Neural crest cell (in vitro differentiated cells): ENCODE measurements around the gene DSC1. TPM values are rescaled to one million over a fixed set of nuclear protein-coding genes. Genes with fewer than 3 reads are reported as not detected.

Source experiments
- DNase-seq: peaks from one replicate; pipeline ENCODE4 v3.0.0; 2021; ENCODE audit warnings: low read depth, mixed read lengths, low spot score
- H3K27ac Mint-ChIP-seq: one replicate; pipeline ENCODE4 v1.8.0; 2021; ENCODE audit warnings: mild to moderate bottlenecking, mixed read lengths; ENCODE audit not compliant: unreplicated experiment
- H3K27me3 Mint-ChIP-seq: 2 replicates; pipeline ENCODE4 v1.8.0; 2021; ENCODE audit warnings: low read depth, mild to moderate bottlenecking, mixed read lengths
- H3K36me3 Mint-ChIP-seq: 2 replicates; pipeline ENCODE4 v1.8.0; 2021; ENCODE audit warnings: low read depth, mild to moderate bottlenecking, mixed read lengths
- H3K4me1 Mint-ChIP-seq: 2 replicates; pipeline ENCODE4 v1.8.0; 2021; ENCODE audit warnings: mixed read lengths
- H3K4me3 Mint-ChIP-seq: one replicate; pipeline ENCODE4 v1.8.0; 2021; ENCODE audit warnings: mild to moderate bottlenecking, mixed read lengths
- H3K9me3 Mint-ChIP-seq: 2 replicates; pipeline ENCODE4 v1.8.0; 2021; ENCODE audit warnings: mixed read lengths
- CTCF ChIP-seq: fragments of 200-600 bp; sonication (generic); conservative IDR thresholded peaks from 2 replicates; pipeline ENCODE4 v1.5.0; 2021; ENCODE audit warnings: antibody characterized with exemption, mild to moderate bottlenecking
- long read RNA-seq: library from polyadenylated mRNA; unstranded; transcript quantifications from one replicate; pipeline ENCODE4 v2.0.0, GENCODE V29; 2020
- total RNA-seq: library from RNA; stranded (reverse); gene quantifications from 2 replicates; pipeline ENCODE4 v1.2.1, GENCODE V29; 2021

The DSC1 gene
- total RNA-seq, result not detected in 2 replicates
- long read RNA-seq, result 0 reads

- Mint-ChIP-seq H3K27me3 (no peaks in the 10 kb centered on the region), H3K4me1 (no peaks in the 10 kb centered on the region), H3K27ac (no peak within 1 kb of the TSS)
Measured at GRCh38 chr18:31162825-31163435, at the start of gene DSC1. TSS of gene DSC1 (minus strand) at chr18:31162856. CDS start at chr18:31162594, 262 bp downstream.

GRCh38 chr18:31211047-31211446, 48.4 kb upstream of the DSC1 start:
- Mint-ChIP-seq H3K4me3 (no peak overlapping the region), H3K9me3 (peaks cover 7% of the 10 kb centered on the region), H3K27ac (no peak overlapping the region), H3K36me3 (peaks cover 4% of the 10 kb centered on the region), H3K27me3 (no peaks in the 10 kb centered on the region), H3K4me1 (peaks cover 20% of the 10 kb centered on the region)
- no peak for TF ChIP-seq CTCF
- no peak for DNase-seq

More at GRCh38 chr18:31162825-31163435, at the start of gene DSC1:
- TF ChIP-seq CTCF, result no peak
- no peak for DNase-seq
- H3K9me3 Mint-ChIP-seq, result no peaks in the 10 kb centered on the region
- H3K4me3 Mint-ChIP-seq, result no peak within 1 kb of the TSS
- H3K36me3 Mint-ChIP-seq, result no peaks in the 10 kb centered on the region

- no peak for DNase-seq
- H3K27me3 Mint-ChIP-seq, result no peaks in the 10 kb centered on the region
- peaks cover 20% of the 10 kb centered on the region for H3K4me1 Mint-ChIP-seq
Measured at GRCh38 chr18:31209041-31209440, 46.4 kb upstream of the DSC1 start.

GRCh38 chr18:31207391-31207790, 44.7 kb upstream of the DSC1 start:
- Mint-ChIP-seq H3K36me3 (no peaks in the 10 kb centered on the region), H3K4me3 (no peak overlapping the region), H3K27me3 (no peaks in the 10 kb centered on the region), H3K4me1 (peaks cover 31% of the 10 kb centered on the region), H3K27ac (no peak overlapping the region), H3K9me3 (no peaks in the 10 kb centered on the region)
- TF ChIP-seq CTCF, result no peak
- no peak for DNase-seq

More at GRCh38 chr18:31209041-31209440, 46.4 kb upstream of the DSC1 start:
- H3K4me3 Mint-ChIP-seq, result no peak overlapping the region
- no peaks in the 10 kb centered on the region for H3K36me3 Mint-ChIP-seq
- no peaks in the 10 kb centered on the region for H3K9me3 Mint-ChIP-seq
- no peak for TF ChIP-seq CTCF
- no peak overlapping the region for H3K27ac Mint-ChIP-seq

GRCh38 chr18:31206787-31207381, 44.2 kb upstream of the DSC1 start:
- H3K27me3 Mint-ChIP-seq, result no peaks in the 10 kb centered on the region
- DNase-seq, result peak; percentile 28
- peak overlapping the region; percentile 73 for H3K27ac Mint-ChIP-seq
- no peaks in the 10 kb centered on the region for H3K36me3 Mint-ChIP-seq
- H3K9me3 Mint-ChIP-seq, result no peaks in the 10 kb centered on the region
- TF ChIP-seq CTCF, result peak; percentile 63
- H3K4me3 Mint-ChIP-seq, result no peak overlapping the region
- peaks cover 31% of the 10 kb centered on the region for H3K4me1 Mint-ChIP-seq
